Activated naive CD8-positive, alpha-beta T cell (primary cell): ENCODE results near the gene HHAT.

Experiments
- H3K27ac Mint-ChIP-seq: one replicate; pipeline ENCODE4 v1.8.0; 2021; ENCODE audit warnings: mixed read lengths
- H3K27me3 Mint-ChIP-seq: one replicate; pipeline ENCODE4 v1.8.0; 2021; ENCODE audit warnings: mixed read lengths
- H3K36me3 Mint-ChIP-seq: one replicate; pipeline ENCODE4 v1.8.0; 2021; ENCODE audit warnings: mixed read lengths
- H3K4me1 Mint-ChIP-seq: one replicate; pipeline ENCODE4 v1.8.0; 2021; ENCODE audit warnings: low read depth, mixed read lengths
- H3K4me3 Mint-ChIP-seq: one replicate; pipeline ENCODE4 v1.8.0; 2021; ENCODE audit warnings: mild to moderate bottlenecking, mixed read lengths
- H3K9me3 Mint-ChIP-seq: one replicate; pipeline ENCODE4 v1.8.0; 2021; ENCODE audit warnings: low read depth, mixed read lengths

Gene HHAT

DNA sequence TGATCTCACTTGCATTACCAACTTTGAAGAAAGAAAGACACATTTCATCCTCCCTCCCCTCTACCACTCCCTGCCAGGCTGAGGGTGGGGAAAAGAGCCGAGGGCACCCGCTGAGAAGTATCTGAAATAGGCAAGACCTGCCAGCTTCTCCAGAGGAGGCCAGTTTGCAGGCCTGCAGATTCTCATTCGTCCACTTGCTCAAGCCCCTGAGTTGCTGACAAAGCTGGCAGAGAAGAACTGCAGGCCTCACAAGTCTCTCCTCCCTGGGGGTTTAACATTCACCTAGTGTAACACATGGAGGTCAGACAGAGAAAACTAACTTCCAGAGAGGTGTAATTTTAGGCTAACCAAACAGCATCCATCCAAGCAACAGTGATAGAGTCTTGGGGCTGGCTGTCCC lies 376.4 kb downstream of the HHAT start:
- no peaks in the 10 kb centered on the region for H3K9me3 Mint-ChIP-seq

GRCh38 chr1:210706246-210706645 lies 377.5 kb downstream of the HHAT start:
- H3K4me1 Mint-ChIP-seq, result no peaks in the 10 kb centered on the region
- H3K4me3 Mint-ChIP-seq, result no peak overlapping the region
- H3K27me3 Mint-ChIP-seq, result no peaks in the 10 kb centered on the region
- no peaks in the 10 kb centered on the region for H3K9me3 Mint-ChIP-seq
- H3K27ac Mint-ChIP-seq, result no peak overlapping the region
- no peaks in the 10 kb centered on the region for H3K36me3 Mint-ChIP-seq

More for the DNA sequence above, 376.4 kb downstream of the HHAT start:
- H3K36me3 Mint-ChIP-seq, result no peaks in the 10 kb centered on the region
- H3K4me1 Mint-ChIP-seq, result no peaks in the 10 kb centered on the region
- no peaks in the 10 kb centered on the region for H3K27me3 Mint-ChIP-seq
- no peak overlapping the region for H3K27ac Mint-ChIP-seq
- no peak overlapping the region for H3K4me3 Mint-ChIP-seq

GRCh38 chr1:210707300-210708240 lies 378.9 kb downstream of the HHAT start:
- no peaks in the 10 kb centered on the region for H3K36me3 Mint-ChIP-seq
- no peak overlapping the region for H3K4me3 Mint-ChIP-seq
- H3K4me1 Mint-ChIP-seq, result no peaks in the 10 kb centered on the region
- no peak overlapping the region for H3K27ac Mint-ChIP-seq
- no peaks in the 10 kb centered on the region for H3K27me3 Mint-ChIP-seq
- no peaks in the 10 kb centered on the region for H3K9me3 Mint-ChIP-seq

DNA sequence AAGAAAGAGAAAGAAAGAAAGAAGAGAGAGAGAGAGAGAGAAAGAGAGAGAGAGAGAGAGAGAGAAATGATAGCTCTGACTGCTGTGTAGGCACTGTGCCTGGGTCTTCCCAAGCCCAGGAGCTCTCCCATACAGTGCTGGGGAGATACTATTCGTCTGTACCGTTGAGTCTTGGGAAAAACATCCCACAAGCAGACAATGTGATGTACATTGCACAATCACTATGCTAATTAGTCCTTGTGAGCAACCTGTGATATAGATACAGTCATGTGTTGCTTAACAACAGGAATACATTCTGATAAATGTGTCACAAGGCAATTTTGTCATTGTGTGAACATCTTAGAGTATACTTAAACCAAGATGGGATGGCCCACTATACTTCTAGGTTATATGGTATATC lies 381.0 kb downstream of the HHAT start:
- no peaks in the 10 kb centered on the region for H3K36me3 Mint-ChIP-seq
- no peak overlapping the region for H3K27ac Mint-ChIP-seq
- no peaks in the 10 kb centered on the region for H3K27me3 Mint-ChIP-seq
- H3K9me3 Mint-ChIP-seq, result no peaks in the 10 kb centered on the region
- H3K4me1 Mint-ChIP-seq, result no peaks in the 10 kb centered on the region
- H3K4me3 Mint-ChIP-seq, result no peak overlapping the region

DNA sequence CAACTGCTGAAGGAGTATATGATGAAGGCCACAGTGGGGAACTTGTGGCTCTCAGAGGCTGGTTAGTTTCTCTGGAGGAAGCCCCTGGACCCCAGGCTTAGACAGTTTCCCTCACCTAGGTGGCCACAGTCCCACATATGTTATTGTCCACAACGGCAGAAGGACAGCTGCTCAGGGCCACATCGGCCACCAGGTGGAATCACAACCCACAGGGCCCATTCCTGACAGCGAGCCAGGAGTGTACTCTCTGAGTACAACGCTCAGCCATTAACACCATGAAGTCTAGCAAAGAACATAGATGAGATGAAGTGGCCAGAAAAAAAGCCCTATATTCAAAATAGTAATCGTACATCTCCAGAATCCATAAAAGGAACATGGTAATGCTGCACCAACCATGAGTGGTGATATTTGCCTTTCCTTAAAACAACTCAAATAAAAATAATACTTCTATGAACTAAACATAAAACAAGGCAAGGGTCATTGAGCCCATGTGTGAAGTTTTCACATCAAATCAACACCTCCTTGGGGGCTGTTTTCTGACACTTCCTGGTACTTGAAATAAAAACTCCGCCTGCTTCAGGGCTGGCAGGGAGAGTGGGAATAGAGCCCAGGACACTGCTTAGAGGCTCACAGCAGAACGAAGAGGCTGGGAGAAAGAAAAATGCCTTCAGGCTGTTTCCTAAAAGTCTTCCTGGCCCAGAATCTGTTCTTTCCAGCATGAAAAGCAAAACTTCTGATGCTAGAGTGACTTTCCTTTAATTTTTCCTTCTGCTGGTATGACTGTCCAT lies 383.3 kb downstream of the HHAT start:
- H3K27me3 Mint-ChIP-seq, result no peaks in the 10 kb centered on the region
- no peak overlapping the region for H3K4me3 Mint-ChIP-seq
- no peaks in the 10 kb centered on the region for H3K4me1 Mint-ChIP-seq
- no peaks in the 10 kb centered on the region for H3K9me3 Mint-ChIP-seq
- H3K36me3 Mint-ChIP-seq, result no peaks in the 10 kb centered on the region
- H3K27ac Mint-ChIP-seq, result no peak overlapping the region

- Mint-ChIP-seq H3K9me3 (no peaks in the 10 kb centered on the region), H3K4me1 (no peaks in the 10 kb centered on the region), H3K4me3 (no peak overlapping the region)
Measured at GRCh38 chr1:210715072-210715471, 386.4 kb downstream of the HHAT start.

GRCh38 chr1:210722410-210723081 lies 393.8 kb downstream of the HHAT start:
- no peaks in the 10 kb centered on the region for H3K36me3 Mint-ChIP-seq
- no peak overlapping the region for H3K4me3 Mint-ChIP-seq
- no peak overlapping the region for H3K27ac Mint-ChIP-seq

More at GRCh38 chr1:210715072-210715471, 386.4 kb downstream of the HHAT start:
- H3K27me3 Mint-ChIP-seq, result no peaks in the 10 kb centered on the region
- H3K27ac Mint-ChIP-seq, result no peak overlapping the region
- H3K36me3 Mint-ChIP-seq, result no peaks in the 10 kb centered on the region

GRCh38 chr1:210723646-210724045 lies 394.9 kb downstream of the HHAT start:
- Mint-ChIP-seq H3K27ac (no peak overlapping the region), H3K4me3 (no peak overlapping the region), H3K36me3 (no peaks in the 10 kb centered on the region), H3K4me1 (no peaks in the 10 kb centered on the region), H3K9me3 (no peaks in the 10 kb centered on the region), H3K27me3 (peaks cover 11% of the 10 kb centered on the region)

More at GRCh38 chr1:210722410-210723081, 393.8 kb downstream of the HHAT start:
- Mint-ChIP-seq H3K4me1 (no peaks in the 10 kb centered on the region), H3K27me3 (peaks cover 9% of the 10 kb centered on the region), H3K9me3 (no peaks in the 10 kb centered on the region)

GRCh38 chr1:210724768-210725167 lies 396.1 kb downstream of the HHAT start:
- Mint-ChIP-seq H3K27ac (no peak overlapping the region), H3K9me3 (no peaks in the 10 kb centered on the region), H3K4me3 (no peak overlapping the region), H3K4me1 (no peaks in the 10 kb centered on the region), H3K27me3 (peaks cover 11% of the 10 kb centered on the region), H3K36me3 (no peaks in the 10 kb centered on the region)
